ENCODE results near the gene PPP2R2D.

- TF ChIP-seq CTCF (IDR thresholded peaks at IDR 0.05) = no peak
- no peak for TF ChIP-seq POLR2A (IDR thresholded peaks at IDR 0.05)
- TF ChIP-seq POLR2AphosphoS5 (IDR thresholded peaks at IDR 0.05) = no peak
Observed at GRCh38 chr10:131938681-131939080, 37.9 kb downstream of the PPP2R2D start.

Data from stomach (tissue), 4 donors.